ENCODE results near the gene G6PC3. TPM values are rescaled to one million over a fixed set of nuclear protein-coding genes. Genes with fewer than 3 reads are reported as not detected.
"Not testable (repeated sequence)": the region's sequence is repeated elsewhere in the genome, so short reads cannot be mapped to it uniquely, and the experiment has no call there.

The G6PC3 gene
- total RNA-seq, result 10 to 100 TPM; 18.2 to 21.7 (median 20.6) TPM
- total RNA-seq (2013), result 15.4 TPM

- H3K27me3 Mint-ChIP-seq (ENCODE audit: low read depth in 2 of 2), result no peaks in the 10 kb centered on the region
- Histone ChIP-seq H3K36me3 (ENCODE audit: control insufficient read depth, insufficient read depth, low read length) (peaks cover 9% of the 10 kb centered on the region), H3K9me3 (ENCODE audit: control insufficient read depth, insufficient read depth, low read length) (no peaks in the 10 kb centered on the region), H3K27me3 (ENCODE audit: control insufficient read depth, insufficient read depth, low read length) (no peaks in the 10 kb centered on the region), H3K4me1 (ENCODE audit: control insufficient read depth, insufficient read depth, low read length) (peaks cover 32% of the 10 kb centered on the region), H3K4me3 (ENCODE audit: low read length) (peak within 1 kb of the TSS; percentile 80), H3K27ac (ENCODE audit: low read length) (peak within 1 kb of the TSS; percentile 84)
- under 1% methylated on average over 53 of the region's 53 CpGs for WGBS (ENCODE audit: insufficient coverage)
- H3K27ac Mint-ChIP-seq, result peak within 1 kb of the TSS; percentile 93
- ATAC-seq (peak; percentile 54 to 82 (median 73)), DNase-seq (peak; percentile 69 to 83)
- intact Hi-C loops (cut with micrococcal nuclease), result loop anchor here (5.0 kb wide), 1 partner anchor 52 kb away; the partner anchor contains the start of gene HDAC5
- H3K9me3 Mint-ChIP-seq, result no peaks in the 10 kb centered on the region
- TF ChIP-seq CTCF (IDR thresholded peaks at IDR 0.05), result no peak
- H3K36me3 Mint-ChIP-seq, result no peaks in the 10 kb centered on the region
- H3K4me1 Mint-ChIP-seq, result peaks cover 38 to 39% of the 10 kb centered on the region in 2 donors
- peak within 1 kb of the TSS; percentile 95 for H3K4me3 Mint-ChIP-seq
Observed at GRCh38 chr17:44070455-44071197, at the start of gene G6PC3. TSS of gene G6PC3 (plus strand) at chr17:44070735. CDS start at chr17:44070966, 231 bp downstream.

- WGBS (ENCODE audit: insufficient coverage), result 95% methylated on average over 5 of the region's 7 CpGs
- H3K27ac Mint-ChIP-seq; H3K9me3 ChIP-seq (ENCODE audit: control insufficient read depth, insufficient read depth, low read length); H3K27me3 ChIP-seq (ENCODE audit: control insufficient read depth, insufficient read depth, low read length); H3K36me3 ChIP-seq (ENCODE audit: control insufficient read depth, insufficient read depth, low read length); H3K9me3 Mint-ChIP-seq; ATAC-seq; DNase-seq; H3K4me1 ChIP-seq (ENCODE audit: control insufficient read depth, insufficient read depth, low read length); H3K27me3 Mint-ChIP-seq (ENCODE audit: low read depth in 2 of 2); H3K27ac ChIP-seq (ENCODE audit: low read length); H3K4me1 Mint-ChIP-seq; H3K4me3 Mint-ChIP-seq; H3K36me3 Mint-ChIP-seq; intact Hi-C loops (cut with micrococcal nuclease); H3K4me3 ChIP-seq (ENCODE audit: low read length): not testable (repeated sequence)
Observed at GRCh38 chr17:44021227-44021626, 49.3 kb upstream of the G6PC3 start.

- no peak for TF ChIP-seq CTCF (IDR thresholded peaks at IDR 0.05)
- H3K9me3 Mint-ChIP-seq, result no peaks in the 10 kb centered on the region
- no peak overlapping the region for H3K27ac Mint-ChIP-seq
- no peak for DNase-seq
- no peaks in the 10 kb centered on the region for H3K36me3 Mint-ChIP-seq
- Histone ChIP-seq H3K36me3 (ENCODE audit: control insufficient read depth, insufficient read depth, low read length) (peaks cover 3% of the 10 kb centered on the region), H3K27me3 (ENCODE audit: control insufficient read depth, insufficient read depth, low read length) (no peaks in the 10 kb centered on the region), H3K9me3 (ENCODE audit: control insufficient read depth, insufficient read depth, low read length) (no peaks in the 10 kb centered on the region), H3K4me1 (ENCODE audit: control insufficient read depth, insufficient read depth, low read length) (no peaks in the 10 kb centered on the region), H3K27ac (ENCODE audit: low read length) (no peak overlapping the region), H3K4me3 (ENCODE audit: low read length) (no peak overlapping the region)
- no peak for ATAC-seq
- WGBS (ENCODE audit: insufficient coverage), result 93% methylated on average over 2 of the region's 2 CpGs
- no peaks in the 10 kb centered on the region for H3K27me3 Mint-ChIP-seq (ENCODE audit: low read depth in 2 of 2)
- intact Hi-C loops (cut with micrococcal nuclease), result no loop called here
- no peak overlapping the region for H3K4me3 Mint-ChIP-seq
- H3K4me1 Mint-ChIP-seq, result no peaks in the 10 kb centered on the region
Observed at GRCh38 chr17:44022246-44022645, 48.3 kb upstream of the G6PC3 start.

- Histone ChIP-seq H3K27me3 (ENCODE audit: control insufficient read depth, insufficient read depth, low read length) (no peaks in the 10 kb centered on the region), H3K9me3 (ENCODE audit: control insufficient read depth, insufficient read depth, low read length) (no peaks in the 10 kb centered on the region), H3K4me1 (ENCODE audit: control insufficient read depth, insufficient read depth, low read length) (no peaks in the 10 kb centered on the region), H3K36me3 (ENCODE audit: control insufficient read depth, insufficient read depth, low read length) (peaks cover 3% of the 10 kb centered on the region), H3K27ac (ENCODE audit: low read length) (no peak overlapping the region), H3K4me3 (ENCODE audit: low read length) (no peak overlapping the region)
- 95% methylated on average over 22 of the region's 22 CpGs for WGBS (ENCODE audit: insufficient coverage)
- Mint-ChIP-seq H3K4me3 (no peak overlapping the region), H3K36me3 (no peaks in the 10 kb centered on the region), H3K9me3 (no peaks in the 10 kb centered on the region), H3K27me3 (ENCODE audit: low read depth in 2 of 2) (no peaks in the 10 kb centered on the region), H3K4me1 (no peaks in the 10 kb centered on the region), H3K27ac (no peak overlapping the region)
- TF ChIP-seq CTCF (IDR thresholded peaks at IDR 0.05), result no peak
- no peak for ATAC-seq
- no peak for DNase-seq
- intact Hi-C loops (cut with micrococcal nuclease), result no loop called here
Observed at GRCh38 chr17:44023545-44024270, 46.8 kb upstream of the G6PC3 start.
